Endothelial cell of umbilical vein (primary cell): Measurements from ENCODE around the gene PIK3R4.

Source experiments
- EZH2 ChIP-seq: IDR thresholded peaks from 2 replicates; pipeline ENCODE4 v1.6.1; 2012; ENCODE audit warnings: borderline replicate concordance, low read depth, mild to moderate bottlenecking, moderate library complexity, low read length, inconsistent platforms; ENCODE audit not compliant: severe bottlenecking
- FOS ChIP-seq: IDR thresholded peaks from 2 replicates; pipeline ENCODE4 v1.6.1; 2011; ENCODE audit warnings: mild to moderate bottlenecking, low read length, moderate library complexity, borderline replicate concordance; ENCODE audit not compliant: insufficient read depth
- JUN ChIP-seq: IDR thresholded peaks from 2 replicates; pipeline ENCODE4 v1.6.1; 2011; ENCODE audit warnings: borderline replicate concordance, low read depth; ENCODE audit not compliant: insufficient read length, insufficient read depth
- MYC ChIP-seq: IDR thresholded peaks from one replicate; pipeline ENCODE4 v1.6.1; 2011; ENCODE audit warnings: mild to moderate bottlenecking, low read depth, low read length
- POLR2A ChIP-seq: IDR thresholded peaks from 2 replicates; pipeline ENCODE4 v1.6.1; 2012; ENCODE audit warnings: low read depth, mild to moderate bottlenecking, control low read depth, low read length
- POLR2AphosphoS5 ChIP-seq: IDR thresholded peaks from 2 replicates; pipeline ENCODE4 v1.6.1; 2012; ENCODE audit warnings: low read depth, mild to moderate bottlenecking, control low read depth, low read length, moderate library complexity; ENCODE audit not compliant: insufficient read depth
- TF ChIP-seq, protein P1 (sequence below), 2 donors: IDR thresholded peaks; 1 replicate in 1 of 2; 2 replicates in 1 of 2; pipeline ENCODE4 v1.5.1; 2011; ENCODE audit warnings: low read length in 2 of 2, mild to moderate bottlenecking in 2 of 2, moderate library complexity in 2 of 2, control low read depth in 1 of 2, inconsistent platforms in 1 of 2, low read depth in 1 of 2; ENCODE audit not compliant: insufficient read depth in 1 of 2; ENCODE audit errors: extremely low read depth in 1 of 2
- TF ChIP-seq, protein P2 (sequence below): IDR thresholded peaks from 2 replicates; pipeline ENCODE4 v1.6.1; 2011; ENCODE audit not compliant: insufficient read depth, insufficient read length

DNA sequence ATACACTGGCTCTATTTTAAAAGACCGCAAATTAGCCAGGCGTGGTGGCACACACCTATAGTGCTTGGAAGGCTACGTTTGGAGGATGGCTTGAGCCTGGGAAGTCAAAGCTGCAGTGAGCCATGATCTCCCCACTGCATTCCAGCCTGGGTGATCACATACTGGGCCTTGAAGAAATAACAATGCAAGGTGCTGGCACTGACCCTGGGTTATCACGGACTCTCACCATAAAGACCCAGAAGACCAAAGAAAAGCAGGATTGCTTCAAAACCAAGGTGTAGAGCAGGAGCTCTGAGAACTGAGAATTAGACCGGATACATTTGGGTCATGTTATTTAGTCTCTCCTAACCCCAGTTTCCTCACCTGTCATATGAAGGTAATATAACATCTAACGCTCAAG is 14.8 kb downstream of the PIK3R4 start:
- TF ChIP-seq, protein P1, sequence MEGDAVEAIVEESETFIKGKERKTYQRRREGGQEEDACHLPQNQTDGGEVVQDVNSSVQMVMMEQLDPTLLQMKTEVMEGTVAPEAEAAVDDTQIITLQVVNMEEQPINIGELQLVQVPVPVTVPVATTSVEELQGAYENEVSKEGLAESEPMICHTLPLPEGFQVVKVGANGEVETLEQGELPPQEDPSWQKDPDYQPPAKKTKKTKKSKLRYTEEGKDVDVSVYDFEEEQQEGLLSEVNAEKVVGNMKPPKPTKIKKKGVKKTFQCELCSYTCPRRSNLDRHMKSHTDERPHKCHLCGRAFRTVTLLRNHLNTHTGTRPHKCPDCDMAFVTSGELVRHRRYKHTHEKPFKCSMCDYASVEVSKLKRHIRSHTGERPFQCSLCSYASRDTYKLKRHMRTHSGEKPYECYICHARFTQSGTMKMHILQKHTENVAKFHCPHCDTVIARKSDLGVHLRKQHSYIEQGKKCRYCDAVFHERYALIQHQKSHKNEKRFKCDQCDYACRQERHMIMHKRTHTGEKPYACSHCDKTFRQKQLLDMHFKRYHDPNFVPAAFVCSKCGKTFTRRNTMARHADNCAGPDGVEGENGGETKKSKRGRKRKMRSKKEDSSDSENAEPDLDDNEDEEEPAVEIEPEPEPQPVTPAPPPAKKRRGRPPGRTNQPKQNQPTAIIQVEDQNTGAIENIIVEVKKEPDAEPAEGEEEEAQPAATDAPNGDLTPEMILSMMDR (IDR thresholded peaks at IDR 0.05; ENCODE audit: extremely low read depth in 1 of 2, insufficient read depth in 1 of 2, low read depth in 1 of 2, low read length in 2 of 2), result no peak
- no peak for TF ChIP-seq POLR2A
- TF ChIP-seq EZH2, result no peak
- TF ChIP-seq POLR2AphosphoS5, result no peak
- no peak for TF ChIP-seq MYC
- TF ChIP-seq, protein P2, sequence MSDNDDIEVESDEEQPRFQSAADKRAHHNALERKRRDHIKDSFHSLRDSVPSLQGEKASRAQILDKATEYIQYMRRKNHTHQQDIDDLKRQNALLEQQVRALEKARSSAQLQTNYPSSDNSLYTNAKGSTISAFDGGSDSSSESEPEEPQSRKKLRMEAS, result no peak
- no peak for TF ChIP-seq FOS
- TF ChIP-seq JUN, result no peak
